HepG2 (cell line): ENCODE data around the gene KIAA0232. TPM values are rescaled to one million over a fixed set of nuclear protein-coding genes. Genes with fewer than 3 reads are reported as not detected.

ENCODE experiments used
- ATAC-seq: fragments of 200-7000 bp; cut with Tn5 transposase; 3 replicates; pipeline ENCODE4 v1.9.1; 2020; ENCODE audit warnings: mild to moderate bottlenecking, moderate library complexity
- BruUV-seq: library from RNA; stranded (reverse); fragments of 400-500 nt; replicated peaks from 2 replicates; lab custom pipeline; 2021; lab: Mats Ljungman, UMichigan
- CTCF ChIA-PET: fragments of 300-600 bp; formaldehyde crosslinking; extraction: SDS; loops from one replicate; lab custom pipeline; 2021; ENCODE audit warnings: low total read pairs, inconsistent platforms, low intra/inter-chr PET ratio; lab: Yijun Ruan, JAX
- POLR2A ChIA-PET: fragments of 350-600 bp; sonication (Branson Sonifier 250); formaldehyde crosslinking; loops from one replicate; lab custom pipeline; 2020; ENCODE audit warnings: antibody characterized with exemption, inconsistent platforms; lab: Yijun Ruan, JAX
- DNase-seq: peaks from one replicate; pipeline ENCODE4 v3.0.0-alpha.2; 2015; ENCODE audit warnings: low spot score
- FAIRE-seq: peaks from 3 replicates; lab custom pipeline; 2011; peaks lifted over from hg19 to GRCh38; lab: Jason Lieb, UNC
- H2AFZ ChIP-seq: one replicate; pipeline ENCODE4 v1.6.1; 2011; ENCODE audit warnings: low read length, inconsistent platforms
- H3K27ac ChIP-seq: fragments of 300-600 bp; 3 replicates; pipeline ENCODE4 v1.8.0; 2011; ENCODE audit warnings: mixed run types, mild to moderate bottlenecking, mixed read lengths, low read length, inconsistent platforms; ENCODE audit not compliant: insufficient read depth; ENCODE audit errors: extremely low read length
- H3K27me3 ChIP-seq, 2 experiments: fragments of 200-600 bp in 1 of 2; 2 replicates in 1 of 2; 3 replicates in 1 of 2; pipeline versions ENCODE4 v1.6.0 to v1.8.0; 2011; ENCODE audit warnings: low read length in 2 of 2, mild to moderate bottlenecking in 2 of 2, moderate library complexity in 2 of 2, inconsistent platforms in 1 of 2; ENCODE audit not compliant: insufficient read depth in 2 of 2, control insufficient read depth in 1 of 2
- H3K36me3 ChIP-seq, 2 experiments: fragments of 200-600 bp in 1 of 2; replicated peaks in 1 of 2; 2 replicates in 1 of 2; 3 replicates in 1 of 2; pipeline versions ENCODE4 v1.5.1 to v1.8.0; 2011; ENCODE audit warnings: low read length in 2 of 2, inconsistent platforms in 1 of 2; ENCODE audit not compliant: insufficient read depth in 2 of 2, control insufficient read depth in 1 of 2
- H3K4me1 ChIP-seq: 2 replicates; pipeline ENCODE4 v1.5.1; 2012; ENCODE audit warnings: low read length, inconsistent platforms; ENCODE audit not compliant: insufficient read depth
- H3K4me2 ChIP-seq: 2 replicates; pipeline ENCODE4 v1.6.0; 2011; ENCODE audit warnings: low read depth, low read length, inconsistent platforms
- H3K4me3 ChIP-seq, 3 experiments: fragments of 200-600 bp in 1 of 3; sonication (generic), shearing (Covaris generic) in 1 of 3; replicated peaks in 1 of 3; 2 replicates each; pipeline ENCODE4 v1.5.1; 2011 to 2016; ENCODE audit warnings: low read length in 3 of 3, inconsistent platforms in 2 of 3, low read depth in 2 of 3, mild to moderate bottlenecking in 2 of 3, control low read depth in 1 of 3, mixed read lengths in 1 of 3; ENCODE audit not compliant: insufficient read depth in 1 of 3
- H3K79me2 ChIP-seq: one replicate; pipeline ENCODE4 v1.6.1; 2011; ENCODE audit warnings: low read length, inconsistent platforms; ENCODE audit not compliant: insufficient read depth
- H3K9ac ChIP-seq: 2 replicates; pipeline ENCODE4 v1.6.0; 2011; ENCODE audit warnings: mild to moderate bottlenecking, low read depth, low read length, inconsistent platforms; ENCODE audit not compliant: insufficient read depth
- H3K9me3 ChIP-seq: 2 replicates; pipeline ENCODE4 v1.5.1; 2012; ENCODE audit warnings: mild to moderate bottlenecking, low read length
- H4K20me1 ChIP-seq: 2 replicates; pipeline ENCODE4 v1.6.0; 2011; ENCODE audit warnings: inconsistent platforms, mild to moderate bottlenecking, low read length, moderate library complexity; ENCODE audit not compliant: insufficient read depth
- E2F2 ChIP-seq: sonication (generic); formaldehyde crosslinking; IDR thresholded peaks from 2 replicates; pipeline ENCODE4 v1.4.0; 2020; ENCODE audit warnings: missing genetic modification reagents, borderline replicate concordance
- HDAC2 ChIP-seq: sonication (generic); formaldehyde crosslinking; IDR thresholded peaks from 2 replicates; pipeline ENCODE4 v1.4.0; 2020; ENCODE audit warnings: missing genetic modification reagents
- KLF15 ChIP-seq: sonication (generic); formaldehyde crosslinking; IDR thresholded peaks from 2 replicates; pipeline ENCODE4 v1.8.1; 2023; ENCODE audit warnings: borderline replicate concordance, mild to moderate bottlenecking, inconsistent platforms, missing genetic modification reagents, mixed read lengths
- POLR2A ChIP-seq, 2 experiments: IDR thresholded peaks; 2 replicates each; pipeline ENCODE4 v1.6.1; 2011; ENCODE audit warnings: low read depth in 2 of 2, low read length in 2 of 2, mild to moderate bottlenecking in 1 of 2, moderate library complexity in 1 of 2; ENCODE audit not compliant: insufficient read depth in 1 of 2
- ZEB1 ChIP-seq: IDR thresholded peaks from 2 replicates; pipeline ENCODE4 v1.6.1; 2012; ENCODE audit warnings: mild to moderate bottlenecking, low read depth, inconsistent platforms; ENCODE audit not compliant: insufficient replicate concordance
- ZKSCAN1 ChIP-seq: fragments of 150-350 bp; IDR thresholded peaks from 2 replicates; pipeline ENCODE4 v1.6.1; 2014; ENCODE audit warnings: low read length
- ZNF788 ChIP-seq: sonication (generic); formaldehyde crosslinking; IDR thresholded peaks from 2 replicates; pipeline ENCODE4 v1.5.0; 2020; ENCODE audit warnings: mild to moderate bottlenecking, missing genetic modification reagents, borderline replicate concordance
- WGBS: methylation state at CpG from one replicate; pipeline ENCODE4 v1.1.6; 2017; ENCODE audit warnings: low lambda C conversion rate; 5-methylcytosine and 5-hydroxymethylcytosine counted together
- in situ Hi-C: cut with HindIII; loops from 2 replicates; pipeline ENCODE4 v1.10.0; 2017; ENCODE audit warnings: low pct_unique_long_range_greater_than_20kb; ENCODE audit not compliant: extremely low pct_ligation_motif_present
- intact Hi-C: fragments of 100-400 bp; cut with micrococcal nuclease; formaldehyde crosslinking; loops from one replicate; pipeline ENCODE4 v1.10.0; 2022; ENCODE audit not compliant: unreplicated experiment
- polyA plus RNA-seq, 8 experiments: library from polyadenylated mRNA; depleted of rRNA in 3 of 8; stranded (reverse) in 7 of 8; unstranded in 1 of 8; fragments of >200 nt; fragmentation: Illumina TruSeq in 4 of 8; extraction: Trizol in 4 of 8; gene quantifications; 2 replicates each; pipeline versions ENCODE4 v1.2.1 to v1.2.3, GENCODE V29; 2011 to 2016; ENCODE audit warnings: low read depth in 4 of 8, missing spikeins in 1 of 8, mixed read lengths in 1 of 8; ENCODE audit not compliant: insufficient read depth in 1 of 8
- total RNA-seq, 5 experiments: library from RNA; depleted of rRNA; stranded (reverse); fragments of >200 nt; fragmentation: Illumina TruSeq; extraction: Trizol; gene quantifications; 2 replicates each; pipeline ENCODE4 v1.2.3, GENCODE V29; 2016; ENCODE audit warnings: low read depth in 1 of 5
- TF ChIP-seq, protein P1 (sequence below): sonication (generic); formaldehyde crosslinking; IDR thresholded peaks from 2 replicates; pipeline ENCODE4 v1.4.0; 2020; ENCODE audit warnings: mild to moderate bottlenecking, missing genetic modification reagents
- TF ChIP-seq, protein P2 (sequence below): sonication (generic); formaldehyde crosslinking; IDR thresholded peaks from 2 replicates; pipeline ENCODE4 v1.4.0; 2020; ENCODE audit warnings: missing genetic modification reagents
- TF ChIP-seq, protein P3 (sequence below): sonication (generic); formaldehyde crosslinking; IDR thresholded peaks from 2 replicates; pipeline ENCODE4 v1.4.0; 2020; ENCODE audit warnings: missing genetic modification reagents

KIAA0232 gene
- total and polyA plus RNA-seq, 2 of the 13 experiments (the other 11 are each of a cell fraction or from before 2014, with no cell fraction given) = 7.8 to 17.1 TPM

DNA sequence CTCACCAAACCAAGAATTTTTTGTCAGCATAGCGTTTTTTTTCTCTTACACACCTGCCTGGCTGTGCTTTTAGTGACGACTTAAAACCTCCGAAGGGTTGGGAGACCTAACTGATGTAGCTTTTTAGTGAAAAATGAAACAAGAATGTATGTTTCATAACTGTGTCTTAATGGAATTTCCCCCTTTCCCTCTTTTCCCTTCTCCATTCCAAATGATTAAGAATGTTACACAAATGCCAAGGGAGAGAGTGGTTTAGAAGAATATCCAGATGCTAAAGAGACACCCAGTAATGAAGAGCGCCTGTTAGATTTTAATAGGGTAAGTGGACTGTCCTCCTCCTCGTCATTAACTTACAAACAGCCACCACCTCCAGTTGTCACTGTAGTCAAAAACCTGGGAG, 93.9 kb downstream of the KIAA0232 start:
- H4K20me1 ChIP-seq = peaks cover 3% of the 10 kb centered on the region; the same call in 1 of the 2 replicates
- in situ Hi-C loops = loop anchor here (5.0 kb wide), 1 partner anchor 154 kb away; no protein-coding TSS in a partner anchor
- H3K27ac ChIP-seq = no peak overlapping the region
- no TSS peak for BruUV-seq
- no peak overlapping the region for H3K4me2 ChIP-seq
- ChIA-PET CTCF (no interaction called here), POLR2A (no interaction called here)
- DNase-seq (no peak), ATAC-seq (no peak), FAIRE-seq (no peak)
- no peaks in the 10 kb centered on the region for H3K9me3 ChIP-seq
- H3K27me3 ChIP-seq = no peaks in the 10 kb centered on the region
- no peaks in the 10 kb centered on the region for H3K79me2 ChIP-seq
- no peak overlapping the region for H3K9ac ChIP-seq
- peaks cover 24 to 81% of the 10 kb centered on the region in 2 experiments for H3K36me3 ChIP-seq
- 95% methylated on average over 5 of the region's 5 CpGs for WGBS
- intact Hi-C loops = no loop called here
- no peak overlapping the region for H3K4me3 ChIP-seq
- H2AFZ ChIP-seq = no peak overlapping the region
- H3K4me1 ChIP-seq = no peaks in the 10 kb centered on the region
- TF ChIP-seq ZEB1 (no peak), ZNF788 (no peak), HDAC2 (CRISPR knock-in tag) (no peak), POLR2A (IDR thresholded peaks at IDR 0.05; ENCODE audit: insufficient read depth in 1 of 2, low read depth in 2 of 2, low read length in 2 of 2) (no peak), ZKSCAN1 (no peak), E2F2 (CRISPR knock-in tag) (no peak), KLF15 (CRISPR knock-in tag) (no peak)
- TF ChIP-seq, protein P1, sequence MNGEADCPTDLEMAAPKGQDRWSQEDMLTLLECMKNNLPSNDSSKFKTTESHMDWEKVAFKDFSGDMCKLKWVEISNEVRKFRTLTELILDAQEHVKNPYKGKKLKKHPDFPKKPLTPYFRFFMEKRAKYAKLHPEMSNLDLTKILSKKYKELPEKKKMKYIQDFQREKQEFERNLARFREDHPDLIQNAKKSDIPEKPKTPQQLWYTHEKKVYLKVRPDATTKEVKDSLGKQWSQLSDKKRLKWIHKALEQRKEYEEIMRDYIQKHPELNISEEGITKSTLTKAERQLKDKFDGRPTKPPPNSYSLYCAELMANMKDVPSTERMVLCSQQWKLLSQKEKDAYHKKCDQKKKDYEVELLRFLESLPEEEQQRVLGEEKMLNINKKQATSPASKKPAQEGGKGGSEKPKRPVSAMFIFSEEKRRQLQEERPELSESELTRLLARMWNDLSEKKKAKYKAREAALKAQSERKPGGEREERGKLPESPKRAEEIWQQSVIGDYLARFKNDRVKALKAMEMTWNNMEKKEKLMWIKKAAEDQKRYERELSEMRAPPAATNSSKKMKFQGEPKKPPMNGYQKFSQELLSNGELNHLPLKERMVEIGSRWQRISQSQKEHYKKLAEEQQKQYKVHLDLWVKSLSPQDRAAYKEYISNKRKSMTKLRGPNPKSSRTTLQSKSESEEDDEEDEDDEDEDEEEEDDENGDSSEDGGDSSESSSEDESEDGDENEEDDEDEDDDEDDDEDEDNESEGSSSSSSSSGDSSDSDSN (CRISPR knock-in tag) = no peak
- TF ChIP-seq, protein P2, sequence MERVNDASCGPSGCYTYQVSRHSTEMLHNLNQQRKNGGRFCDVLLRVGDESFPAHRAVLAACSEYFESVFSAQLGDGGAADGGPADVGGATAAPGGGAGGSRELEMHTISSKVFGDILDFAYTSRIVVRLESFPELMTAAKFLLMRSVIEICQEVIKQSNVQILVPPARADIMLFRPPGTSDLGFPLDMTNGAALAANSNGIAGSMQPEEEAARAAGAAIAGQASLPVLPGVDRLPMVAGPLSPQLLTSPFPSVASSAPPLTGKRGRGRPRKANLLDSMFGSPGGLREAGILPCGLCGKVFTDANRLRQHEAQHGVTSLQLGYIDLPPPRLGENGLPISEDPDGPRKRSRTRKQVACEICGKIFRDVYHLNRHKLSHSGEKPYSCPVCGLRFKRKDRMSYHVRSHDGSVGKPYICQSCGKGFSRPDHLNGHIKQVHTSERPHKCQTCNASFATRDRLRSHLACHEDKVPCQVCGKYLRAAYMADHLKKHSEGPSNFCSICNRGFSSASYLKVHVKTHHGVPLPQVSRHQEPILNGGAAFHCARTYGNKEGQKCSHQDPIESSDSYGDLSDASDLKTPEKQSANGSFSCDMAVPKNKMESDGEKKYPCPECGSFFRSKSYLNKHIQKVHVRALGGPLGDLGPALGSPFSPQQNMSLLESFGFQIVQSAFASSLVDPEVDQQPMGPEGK (CRISPR knock-in tag) = no peak
- TF ChIP-seq, protein P3, sequence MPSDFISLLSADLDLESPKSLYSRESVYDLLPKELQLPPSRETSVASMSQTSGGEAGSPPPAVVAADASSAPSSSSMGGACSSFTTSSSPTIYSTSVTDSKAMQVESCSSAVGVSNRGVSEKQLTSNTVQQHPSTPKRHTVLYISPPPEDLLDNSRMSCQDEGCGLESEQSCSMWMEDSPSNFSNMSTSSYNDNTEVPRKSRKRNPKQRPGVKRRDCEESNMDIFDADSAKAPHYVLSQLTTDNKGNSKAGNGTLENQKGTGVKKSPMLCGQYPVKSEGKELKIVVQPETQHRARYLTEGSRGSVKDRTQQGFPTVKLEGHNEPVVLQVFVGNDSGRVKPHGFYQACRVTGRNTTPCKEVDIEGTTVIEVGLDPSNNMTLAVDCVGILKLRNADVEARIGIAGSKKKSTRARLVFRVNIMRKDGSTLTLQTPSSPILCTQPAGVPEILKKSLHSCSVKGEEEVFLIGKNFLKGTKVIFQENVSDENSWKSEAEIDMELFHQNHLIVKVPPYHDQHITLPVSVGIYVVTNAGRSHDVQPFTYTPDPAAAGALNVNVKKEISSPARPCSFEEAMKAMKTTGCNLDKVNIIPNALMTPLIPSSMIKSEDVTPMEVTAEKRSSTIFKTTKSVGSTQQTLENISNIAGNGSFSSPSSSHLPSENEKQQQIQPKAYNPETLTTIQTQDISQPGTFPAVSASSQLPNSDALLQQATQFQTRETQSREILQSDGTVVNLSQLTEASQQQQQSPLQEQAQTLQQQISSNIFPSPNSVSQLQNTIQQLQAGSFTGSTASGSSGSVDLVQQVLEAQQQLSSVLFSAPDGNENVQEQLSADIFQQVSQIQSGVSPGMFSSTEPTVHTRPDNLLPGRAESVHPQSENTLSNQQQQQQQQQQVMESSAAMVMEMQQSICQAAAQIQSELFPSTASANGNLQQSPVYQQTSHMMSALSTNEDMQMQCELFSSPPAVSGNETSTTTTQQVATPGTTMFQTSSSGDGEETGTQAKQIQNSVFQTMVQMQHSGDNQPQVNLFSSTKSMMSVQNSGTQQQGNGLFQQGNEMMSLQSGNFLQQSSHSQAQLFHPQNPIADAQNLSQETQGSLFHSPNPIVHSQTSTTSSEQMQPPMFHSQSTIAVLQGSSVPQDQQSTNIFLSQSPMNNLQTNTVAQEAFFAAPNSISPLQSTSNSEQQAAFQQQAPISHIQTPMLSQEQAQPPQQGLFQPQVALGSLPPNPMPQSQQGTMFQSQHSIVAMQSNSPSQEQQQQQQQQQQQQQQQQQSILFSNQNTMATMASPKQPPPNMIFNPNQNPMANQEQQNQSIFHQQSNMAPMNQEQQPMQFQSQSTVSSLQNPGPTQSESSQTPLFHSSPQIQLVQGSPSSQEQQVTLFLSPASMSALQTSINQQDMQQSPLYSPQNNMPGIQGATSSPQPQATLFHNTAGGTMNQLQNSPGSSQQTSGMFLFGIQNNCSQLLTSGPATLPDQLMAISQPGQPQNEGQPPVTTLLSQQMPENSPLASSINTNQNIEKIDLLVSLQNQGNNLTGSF = no peak
- TF ChIP-seq, all 625 proteins: peak for 0
